Measurements from ENCODE around the gene TRAM2. TPM values are rescaled to one million over a fixed set of nuclear protein-coding genes. Genes with fewer than 3 reads are reported as not detected.

TRAM2 gene
- total and polyA plus RNA-seq, 2 of the 4 experiments (the other 2 are of a cell fraction): 77.2 to 95.7 TPM

- Histone ChIP-seq H3K18ac (ENCODE audit: low read depth, low read length) (peak overlapping the region; percentile 49), H3K23ac (ENCODE audit: low read depth, low read length) (peak overlapping the region; percentile 99), H3K4me1 (ENCODE audit: control insufficient read depth, insufficient read depth, low read length) (peaks cover 23% of the 10 kb centered on the region), H2BK5ac (ENCODE audit: low read depth, low read length, poor library complexity, severe bottlenecking) (peak overlapping the region; percentile 91), H3K79me1 (ENCODE audit: low read depth in 1 of 2, low read length in 2 of 2) (peaks cover 0 to 54% of the 10 kb centered on the region in 2 experiments; a peak in 3 of 4 replicates), H3K9me3 (ENCODE audit: control insufficient read depth, insufficient read depth, low read length) (no peaks in the 10 kb centered on the region), H3K14ac (replicated peaks; ENCODE audit: low read depth, low read length) (peak overlapping the region; percentile 97), H3K36me3 (ENCODE audit: control insufficient read depth, insufficient read depth, low read length) (peaks cover 3% of the 10 kb centered on the region; the same call in 1 of the 2 replicates), H3K27me3 (ENCODE audit: control insufficient read depth, insufficient read depth, low read length) (no peaks in the 10 kb centered on the region), H4K20me1 (ENCODE audit: insufficient read depth, low read length) (peaks cover 44% of the 10 kb centered on the region), H2BK120ac (ENCODE audit: low read depth, low read length) (peak overlapping the region; percentile 93), H4K8ac (ENCODE audit: low read depth in 2 of 2, low read length in 2 of 2) (peak overlapping the region; percentile 60 to 95), H4K5ac (ENCODE audit: low read depth, low read length) (peak overlapping the region; percentile 27), H3K4ac (ENCODE audit: low read depth, low read length) (peak overlapping the region; percentile 97), H3K4me3 (ENCODE audit: insufficient read depth, low read depth, low read length) (peak overlapping the region; percentile 88), H2AK5ac (ENCODE audit: low read depth, low read length) (peak overlapping the region; percentile 90), H3K56ac (ENCODE audit: extremely low read depth, insufficient read depth, low read length) (peak overlapping the region; percentile 93), H2AK9ac (replicated peaks; ENCODE audit: low read depth, low read length, poor library complexity) (peak overlapping the region; percentile 97), H4K91ac (ENCODE audit: insufficient read depth, low read depth, low read length) (peak overlapping the region; percentile 99), H3K9ac (ENCODE audit: low read depth, low read length) (peak overlapping the region; percentile 86), H2AFZ (replicated peaks; ENCODE audit: low read length, poor library complexity) (peak overlapping the region; percentile 9), H3K9me1 (ENCODE audit: insufficient read depth, low read length) (peaks cover 24% of the 10 kb centered on the region), H3K27ac (ENCODE audit: insufficient read depth, low read length) (peak overlapping the region; percentile 82), H2BK20ac (ENCODE audit: low read depth, low read length) (peak overlapping the region; percentile 44), H2BK15ac (ENCODE audit: low read depth, low read length) (peak overlapping the region; percentile 74), H3K4me2 (ENCODE audit: low read depth, low read length) (peak overlapping the region; percentile 99)
- dilution Hi-C loops (cut with HindIII; ENCODE audit: low sequenced_read_pairs, unreplicated experiment) (no loop called here), intact Hi-C loops (cut with micrococcal nuclease) (loop anchor here (1.0 kb wide), 1 partner anchor 63 kb away; no protein-coding TSS in a partner anchor), in situ Hi-C loops (cut with MboI; ENCODE audit: low sequenced_read_pairs) (loop anchor here (5.0 kb wide), 1 partner anchor 77 kb away; no protein-coding TSS in a partner anchor)
- TF ChIP-seq MAZ (IDR thresholded peaks at IDR 0.05; ENCODE audit: borderline replicate concordance, low read depth, low read length) (no peak), SMC3 (IDR thresholded peaks at IDR 0.05; ENCODE audit: low read depth, low read length) (no peak), POLR2A (IDR thresholded peaks at IDR 0.05; ENCODE audit: low read depth, low read length) (no peak), RAD21 (IDR thresholded peaks at IDR 0.05; ENCODE audit: low read length) (no peak), CTCF (conservative IDR thresholded peaks at IDR 0.05; ENCODE audit: low read depth, low read length) (no peak), USF2 (IDR thresholded peaks at IDR 0.05; ENCODE audit: low read depth, low read length) (no peak), NFE2L2 (IDR thresholded peaks at IDR 0.05; ENCODE audit: low read depth, low read length) (no peak), CHD1 (IDR thresholded peaks at IDR 0.05; ENCODE audit: low read depth, low read length) (no peak), MXI1 (IDR thresholded peaks at IDR 0.05; ENCODE audit: borderline replicate concordance, low read depth, low read length) (no peak), RFX5 (IDR thresholded peaks at IDR 0.05; ENCODE audit: low read depth, low read length) (no peak), MAFK (IDR thresholded peaks at IDR 0.05; ENCODE audit: low read depth, low read length) (no peak), FOS (IDR thresholded peaks at IDR 0.05; ENCODE audit: low read depth, low read length) (no peak), ELK1 (IDR thresholded peaks at IDR 0.05; ENCODE audit: borderline replicate concordance, low read depth, low read length) (no peak)
- ATAC-seq (ENCODE audit: low read depth) (no peak), DNase-seq (no peak)
- BruUV-seq (replicated peaks): no TSS peak
- ChIA-PET POLR2A (ENCODE audit: unreplicated experiment) (interaction anchor here (0.5 to 1.3 kb wide), 7 partner anchors 12 to 156 kb away, joined by 3 to 6 read pairs (median 3); no protein-coding TSS in a partner anchor), CTCF (interaction anchor here (0.6 to 3.1 kb wide), 6 partner anchors 15 to 47 kb away, joined by 3 to 12 read pairs (median 4); no protein-coding TSS in a partner anchor)
- WGBS, 2 experiments (ENCODE audit: extremely low coverage in 2 of 2, insufficient read length in 1 of 2): no CpG with 5 or more reads among the region's 10 CpGs
Measured at GRCh38 chr6:52575502-52575892, 1.4 kb downstream of the TRAM2 start.

All from IMR-90 (cell line).